Measurements from ENCODE around the gene UBE2G2.

The UBE2G2 gene

DNA sequence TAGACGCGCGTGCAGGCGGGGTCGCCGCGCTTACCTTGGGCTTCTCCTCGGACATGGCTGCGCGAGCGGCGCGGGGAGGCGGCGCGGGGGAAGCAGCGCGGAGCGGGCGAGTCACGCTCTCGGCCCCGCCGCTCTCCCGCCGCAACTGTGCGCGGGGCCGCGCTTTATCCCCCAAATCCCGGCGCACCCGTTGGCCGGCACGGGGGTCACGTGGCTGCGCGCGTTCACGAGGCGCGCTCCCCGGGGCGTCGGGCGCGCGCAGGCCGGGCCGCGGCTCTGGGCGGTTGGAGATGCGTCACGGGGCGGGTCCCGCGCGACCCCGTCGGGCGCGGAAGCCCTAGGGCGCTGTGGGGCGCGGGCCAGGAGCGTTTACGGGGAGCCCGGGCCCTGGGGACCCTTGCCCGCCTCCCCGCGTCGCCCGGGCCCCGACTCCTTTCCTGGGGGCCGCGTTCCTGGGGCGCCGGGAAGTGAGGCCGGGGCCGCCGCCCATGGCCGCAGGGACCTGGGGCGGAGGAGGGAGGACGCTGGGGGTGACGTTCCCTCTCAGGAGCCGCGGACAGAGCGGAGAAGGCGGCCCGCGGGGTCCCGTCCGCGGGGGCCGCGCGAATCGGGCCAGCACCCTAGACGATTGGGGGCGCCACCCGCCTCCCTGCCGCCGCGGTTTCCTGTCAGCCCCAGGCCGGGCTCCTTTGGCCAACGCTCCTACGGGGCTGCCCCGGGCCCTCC is 16.5 kb upstream of the UBE2G2 start, which contains the start of gene SUMO3:
Gene SUMO3 (minus strand): TSS at position 149 of the 726 bp plus-strand sequence. CDS start 94 bp downstream, at position 55.
- in situ Hi-C loops (cut with MboI; ENCODE audit: low pct_unique_long_range_greater_than_20kb, low sequenced_read_pairs): no loop called here
- peak; percentile 87 for DNase-seq

DNA sequence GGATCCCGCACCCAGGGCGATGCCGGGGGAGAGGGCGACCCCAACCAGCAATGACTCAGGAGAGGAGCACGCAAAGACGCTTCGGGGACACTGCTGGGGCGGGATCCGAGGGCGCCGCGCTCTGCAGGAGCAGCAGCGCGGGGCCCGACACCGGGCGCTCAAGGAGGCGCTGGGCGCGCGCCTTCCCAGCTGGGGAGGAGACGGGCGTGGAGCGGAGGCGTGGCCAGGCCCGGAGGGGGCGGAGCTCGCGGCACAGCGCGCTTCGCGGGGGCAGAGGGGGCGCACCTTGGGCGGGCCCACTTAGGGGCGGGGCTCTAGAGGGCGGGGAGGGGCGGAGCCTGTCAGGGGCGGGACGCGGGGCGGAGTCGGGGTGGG is 15.9 kb upstream of the UBE2G2 start:
- DNase-seq: peak; percentile 80
- in situ Hi-C loops (cut with MboI; ENCODE audit: low pct_unique_long_range_greater_than_20kb, low sequenced_read_pairs): no loop called here

DNA sequence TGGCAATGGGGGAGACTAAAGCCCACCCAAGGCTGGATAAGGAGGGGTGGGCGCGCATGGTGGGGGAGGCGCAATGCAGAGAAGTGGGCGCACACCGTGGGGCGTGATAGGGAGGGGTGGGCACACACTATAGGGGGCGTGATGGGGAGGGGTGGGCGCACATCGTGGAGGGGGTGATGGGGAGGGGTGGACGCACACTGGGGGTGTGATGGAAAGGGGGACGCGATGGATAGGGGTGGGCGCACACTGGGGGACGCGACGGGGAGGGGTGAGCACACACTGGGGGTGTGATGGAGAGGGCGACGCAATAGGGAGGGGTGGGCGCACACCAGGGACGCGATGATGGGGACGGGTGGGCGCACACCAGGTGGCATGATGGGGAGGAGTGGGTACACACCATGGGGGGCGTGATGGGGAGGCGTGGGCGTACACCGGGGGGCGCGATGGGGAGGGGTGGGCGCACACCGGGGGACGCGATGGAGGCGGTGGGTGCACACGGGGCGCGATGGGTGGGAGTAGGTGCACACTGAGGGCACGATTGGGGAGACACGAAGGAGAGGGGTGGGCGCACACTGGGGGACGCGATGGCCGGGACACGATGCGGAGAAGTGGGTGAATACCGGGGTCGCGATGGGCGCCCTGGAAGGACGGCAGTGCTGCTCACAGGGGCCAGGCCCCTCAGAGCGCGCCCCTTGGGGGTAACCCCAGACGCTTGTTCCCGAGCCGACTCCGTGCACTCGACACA is 15.3 kb upstream of the UBE2G2 start:
- DNase-seq: no peak
- in situ Hi-C loops (cut with MboI; ENCODE audit: low pct_unique_long_range_greater_than_20kb, low sequenced_read_pairs): no loop called here

DNA sequence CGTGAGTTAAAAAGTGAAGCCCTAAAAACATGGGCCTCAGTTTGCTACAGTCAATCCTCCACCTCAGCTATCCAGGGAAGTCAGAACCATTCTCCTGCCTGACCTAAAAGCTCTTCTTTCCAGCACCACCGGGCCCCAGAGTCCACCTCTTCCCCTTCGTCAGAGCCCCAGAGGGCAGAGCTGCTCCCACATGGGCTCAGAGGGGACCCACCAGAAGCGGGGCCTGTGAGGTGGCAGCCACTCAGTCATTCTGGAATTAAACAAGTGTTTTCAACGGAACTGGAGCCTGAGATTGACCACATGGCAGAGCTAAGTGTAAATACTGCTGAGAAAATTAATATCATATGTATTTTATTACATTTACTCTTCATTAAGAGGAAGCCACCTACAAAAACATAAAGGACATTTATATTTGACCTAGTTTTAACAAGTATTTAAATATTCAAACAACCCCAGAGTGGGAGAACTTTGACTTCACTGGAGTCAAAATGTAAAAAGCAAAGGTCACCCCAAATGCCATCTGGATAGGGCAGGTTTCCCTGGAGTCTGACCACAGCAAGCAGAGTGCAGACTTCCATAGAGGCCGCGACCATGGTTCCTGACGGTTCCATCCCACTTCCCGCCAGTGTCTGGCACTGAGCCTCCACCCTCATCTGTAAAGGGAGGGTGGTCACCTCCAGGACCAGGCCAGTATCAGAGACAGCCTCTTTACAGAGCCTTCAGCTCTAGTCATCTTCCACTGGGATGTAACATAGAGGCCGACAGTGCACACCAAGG is 14.4 kb upstream of the UBE2G2 start:
- DNase-seq: no peak
- in situ Hi-C loops (cut with MboI; ENCODE audit: low pct_unique_long_range_greater_than_20kb, low sequenced_read_pairs): no loop called here

DNA sequence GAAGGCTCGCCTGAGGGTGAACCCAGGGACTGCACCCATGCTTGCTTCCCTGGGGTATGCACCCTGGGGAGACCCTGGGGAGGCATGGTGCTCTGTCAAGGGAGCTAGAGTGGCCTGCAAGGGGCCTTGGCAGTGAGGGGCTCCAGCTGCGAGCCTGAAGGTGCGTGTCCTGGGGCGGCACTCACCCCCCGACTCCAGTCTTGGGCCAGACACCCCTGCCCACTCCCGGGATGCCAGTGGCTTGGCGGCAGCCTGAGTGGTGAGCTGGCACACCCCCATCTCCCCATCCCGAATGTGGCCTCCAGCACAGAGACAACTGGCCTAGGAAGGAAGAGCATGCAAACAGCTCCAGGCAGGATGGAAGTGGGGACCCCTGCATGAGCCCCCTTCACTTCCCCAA is 13.6 kb upstream of the UBE2G2 start:
- DNase-seq: no peak
- in situ Hi-C loops (cut with MboI; ENCODE audit: low pct_unique_long_range_greater_than_20kb, low sequenced_read_pairs): no loop called here

DNA sequence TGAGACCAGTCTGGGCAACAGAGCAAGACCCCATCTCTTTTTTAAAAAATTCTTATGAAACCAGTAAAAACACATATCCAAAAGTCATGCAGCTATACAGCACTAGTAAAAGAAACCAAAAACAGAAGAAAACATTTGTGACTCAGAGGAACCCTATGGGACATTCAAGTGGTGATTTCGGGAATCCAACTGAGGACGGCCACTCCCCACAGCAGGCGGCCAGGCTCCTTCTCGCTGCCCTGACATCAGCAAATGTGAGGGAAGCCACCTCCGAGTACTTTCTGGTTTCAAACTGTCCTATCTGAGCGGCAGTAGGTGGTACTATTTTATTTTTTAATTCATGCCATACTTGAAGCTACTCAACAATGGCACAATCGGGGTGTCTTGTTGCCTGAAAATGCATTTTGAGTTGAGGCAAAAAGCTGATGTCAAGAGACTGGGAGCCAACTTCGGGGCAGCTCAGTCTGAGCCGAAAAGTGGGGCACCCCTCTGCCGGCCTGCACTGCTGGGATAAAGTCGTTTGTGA is 12.9 kb upstream of the UBE2G2 start:
- in situ Hi-C loops (cut with MboI; ENCODE audit: low pct_unique_long_range_greater_than_20kb, low sequenced_read_pairs): no loop called here

DNA sequence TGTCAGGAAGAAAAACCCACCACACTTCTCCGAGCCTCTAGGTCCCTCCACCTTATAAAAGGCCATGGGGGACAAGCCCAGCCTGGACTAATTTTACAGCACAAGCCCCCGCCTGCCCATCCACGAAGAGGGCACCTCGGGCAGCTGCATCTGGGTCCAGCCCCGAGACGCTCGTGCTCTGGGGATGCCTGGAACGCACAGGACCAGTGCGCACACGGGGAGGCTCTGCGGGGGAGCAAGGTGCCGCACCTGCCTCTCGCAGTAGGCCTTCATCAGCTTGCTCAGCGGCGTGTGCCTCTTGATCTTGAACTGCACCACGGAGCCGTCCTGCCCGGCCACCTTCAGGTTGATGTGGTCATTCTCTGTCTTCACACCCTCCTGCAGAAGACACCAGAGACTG is 12.1 kb upstream of the UBE2G2 start:
- DNase-seq: no peak
- in situ Hi-C loops (cut with MboI; ENCODE audit: low pct_unique_long_range_greater_than_20kb, low sequenced_read_pairs): no loop called here

More for the DNA sequence above, 12.9 kb upstream of the UBE2G2 start:
- no peak for DNase-seq

DNA sequence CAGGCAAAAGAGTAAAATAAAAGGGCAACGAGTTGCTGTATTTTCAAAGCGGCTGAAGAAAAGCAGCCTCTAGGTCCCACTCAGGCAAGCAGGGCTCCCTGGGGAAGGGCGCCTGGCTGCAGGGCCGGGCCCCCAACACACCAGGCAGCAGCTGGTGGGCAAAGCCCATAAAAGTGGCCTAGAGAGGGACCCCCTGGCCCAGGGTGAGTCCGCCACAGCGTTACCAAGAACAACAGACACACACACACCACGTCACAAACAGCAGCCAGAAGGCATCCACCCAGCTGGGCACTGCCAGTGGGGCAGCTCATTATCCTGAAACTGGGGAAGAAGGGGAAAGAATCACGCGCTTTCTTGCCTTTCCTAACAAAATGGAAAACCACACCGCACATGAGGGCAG is 11.5 kb upstream of the UBE2G2 start:
- in situ Hi-C loops (cut with MboI; ENCODE audit: low pct_unique_long_range_greater_than_20kb, low sequenced_read_pairs): no loop called here
- no peak for DNase-seq

DNA sequence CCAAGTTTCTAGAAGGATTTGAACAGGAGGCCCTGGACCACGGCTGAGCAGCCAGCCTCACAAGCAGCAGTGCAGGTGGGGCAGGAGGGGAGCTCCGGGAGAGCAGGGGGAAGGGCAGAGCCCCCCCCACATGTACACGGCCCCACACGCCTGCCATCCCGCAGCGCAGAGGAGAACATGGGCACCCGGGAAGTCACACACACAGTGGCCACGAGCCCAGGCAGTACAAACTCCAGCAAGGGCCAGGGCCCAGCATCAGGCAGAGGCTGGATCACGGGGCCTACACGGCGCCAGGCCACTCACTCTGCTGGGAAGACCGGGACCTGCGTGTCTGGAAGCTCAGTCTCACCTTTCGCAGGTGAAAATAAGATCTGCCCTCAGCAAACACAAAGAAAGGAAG is 11.0 kb upstream of the UBE2G2 start:
- DNase-seq: no peak

DNA sequence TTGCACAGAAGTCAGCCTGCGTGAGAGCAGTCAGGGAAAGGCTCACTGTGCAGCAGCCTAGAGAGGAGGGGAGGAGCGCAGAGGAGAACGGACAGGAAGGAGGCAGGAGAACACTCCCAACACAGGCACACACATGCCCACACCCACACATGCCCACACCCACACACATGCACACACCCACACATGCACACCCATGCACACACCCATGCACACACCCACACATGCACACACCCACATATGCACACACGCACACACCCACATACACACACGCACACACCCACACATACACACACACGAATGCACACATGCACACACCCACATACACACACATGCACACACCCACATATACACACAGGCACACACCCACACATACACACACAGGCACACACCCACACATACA is 9.2 kb upstream of the UBE2G2 start:
- no peak for DNase-seq
- in situ Hi-C loops (cut with MboI; ENCODE audit: low pct_unique_long_range_greater_than_20kb, low sequenced_read_pairs): no loop called here

More for the DNA sequence above, 11.0 kb upstream of the UBE2G2 start:
- in situ Hi-C loops (cut with MboI; ENCODE audit: low pct_unique_long_range_greater_than_20kb, low sequenced_read_pairs): no loop called here

DNA sequence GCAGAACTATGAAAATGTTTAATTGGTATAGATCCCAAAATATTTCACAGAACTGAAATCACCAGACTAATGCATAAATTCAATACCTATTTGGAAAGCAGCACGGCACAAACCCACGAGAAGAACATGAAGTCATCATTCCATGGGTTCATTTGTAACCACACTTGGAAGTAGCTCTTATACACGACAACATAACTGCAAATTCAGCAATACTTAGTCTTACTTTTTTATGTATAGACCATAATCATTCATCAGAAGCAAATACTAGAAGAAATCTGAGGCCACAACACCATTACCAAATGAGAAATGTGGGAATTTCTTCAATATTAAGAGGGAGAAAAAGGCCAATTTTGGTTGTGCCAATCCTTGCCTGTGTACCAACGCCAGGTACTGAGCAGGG is 4.2 kb upstream of the UBE2G2 start:
- in situ Hi-C loops (cut with MboI; ENCODE audit: low pct_unique_long_range_greater_than_20kb, low sequenced_read_pairs): no loop called here

DNA sequence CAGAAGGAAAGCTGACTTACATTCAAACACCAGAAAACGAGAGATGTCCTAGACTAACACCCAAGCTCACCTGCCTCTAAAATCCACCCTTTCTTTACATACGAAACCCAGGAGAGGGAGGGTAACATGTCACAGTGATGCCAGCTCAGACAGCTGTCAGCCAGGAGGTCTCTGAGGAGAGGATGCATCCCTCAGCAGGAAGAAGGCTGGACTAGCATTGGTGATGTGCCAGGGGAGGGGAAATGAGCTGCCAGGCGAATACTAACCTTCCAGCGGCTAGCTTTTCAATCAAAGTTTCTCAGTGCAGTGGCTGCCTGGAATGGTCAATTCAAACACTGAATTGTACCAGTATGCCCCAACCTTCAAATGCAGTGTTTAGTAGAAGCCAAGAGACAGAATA is 3.6 kb upstream of the UBE2G2 start:
- DNase-seq: no peak
- in situ Hi-C loops (cut with MboI; ENCODE audit: low pct_unique_long_range_greater_than_20kb, low sequenced_read_pairs): no loop called here

More for the DNA sequence above, 4.2 kb upstream of the UBE2G2 start:
- no peak for DNase-seq

DNA sequence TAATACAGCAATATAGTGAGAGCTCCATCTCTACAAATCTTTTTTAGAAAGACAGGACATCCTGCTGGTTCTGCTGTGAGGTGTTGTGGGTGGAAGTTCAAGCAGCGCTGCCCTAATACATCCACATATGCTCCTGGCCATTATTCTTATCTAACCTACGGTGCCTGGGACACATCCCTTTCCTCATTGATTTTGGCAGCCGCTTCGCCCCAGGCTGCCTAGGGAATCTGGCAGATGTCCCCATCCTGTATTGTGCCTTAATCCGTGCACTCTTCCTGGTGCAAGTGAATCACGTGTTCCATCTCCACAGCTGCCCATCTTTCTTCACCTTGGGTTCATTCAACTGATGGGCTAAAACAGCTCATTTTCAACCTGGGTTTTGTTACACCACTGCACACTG is 3.1 kb upstream of the UBE2G2 start:
- DNase-seq: no peak
- in situ Hi-C loops (cut with MboI; ENCODE audit: low pct_unique_long_range_greater_than_20kb, low sequenced_read_pairs): no loop called here

DNA sequence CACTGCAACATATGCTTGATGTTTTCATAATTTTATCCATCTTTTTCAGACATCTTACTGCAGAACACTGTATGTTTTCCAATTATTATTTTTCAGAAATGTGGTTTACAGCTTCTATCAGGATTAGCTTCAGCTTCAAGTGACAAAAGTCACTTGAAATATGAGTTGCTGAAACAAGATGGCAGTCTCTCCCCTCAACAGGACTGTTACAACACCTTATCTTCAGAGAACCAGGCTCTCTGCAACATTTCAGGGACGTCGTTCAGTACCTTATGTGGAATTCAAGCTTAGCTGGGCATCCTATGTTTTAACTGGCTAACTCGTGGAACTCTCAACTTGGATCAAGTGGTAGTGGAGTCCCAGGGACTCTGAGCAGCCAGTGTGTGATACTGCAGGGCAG is 2.0 kb upstream of the UBE2G2 start:
- in situ Hi-C loops (cut with MboI; ENCODE audit: low pct_unique_long_range_greater_than_20kb, low sequenced_read_pairs): no loop called here

DNA sequence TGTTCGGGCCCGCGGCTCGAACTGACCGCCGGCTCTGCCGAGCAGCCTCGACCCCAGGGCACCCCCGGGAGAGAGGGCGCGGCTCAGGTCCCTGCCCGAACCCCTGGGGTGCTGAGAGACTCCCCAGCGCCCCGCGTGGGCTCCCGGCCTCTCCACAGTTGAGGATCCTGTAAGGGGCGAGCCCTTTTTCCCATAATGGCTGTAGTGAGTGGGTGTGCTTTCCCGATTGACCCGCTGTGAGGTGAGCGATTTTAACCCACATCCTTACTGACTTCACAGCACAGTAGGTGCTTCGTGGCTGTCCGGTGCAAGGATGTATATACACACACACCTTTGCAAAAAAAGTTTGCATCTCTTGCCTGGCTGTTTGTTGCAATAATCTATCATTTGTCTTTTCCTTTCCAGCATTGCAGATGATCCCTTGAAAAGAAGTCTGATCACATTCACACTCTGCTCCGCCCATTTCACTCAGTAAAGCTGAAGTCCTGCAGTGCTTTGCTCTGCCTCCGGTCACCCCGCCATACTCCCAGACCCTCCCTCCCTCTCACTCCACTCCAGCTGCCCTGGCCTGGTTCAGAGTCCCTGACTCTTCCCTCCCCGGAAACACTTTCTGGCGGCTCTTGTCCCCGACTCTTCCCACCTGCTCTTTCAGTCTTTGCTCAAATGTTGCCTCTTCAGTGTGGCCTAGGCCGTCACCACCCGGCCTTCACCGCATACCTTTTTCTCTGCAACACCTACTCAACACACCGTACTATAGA is 955 bp upstream of the UBE2G2 start:
- in situ Hi-C loops (cut with MboI; ENCODE audit: low pct_unique_long_range_greater_than_20kb, low sequenced_read_pairs): no loop called here
- peak; percentile 36 for DNase-seq

More for the DNA sequence above, 2.0 kb upstream of the UBE2G2 start:
- DNase-seq: no peak

DNA sequence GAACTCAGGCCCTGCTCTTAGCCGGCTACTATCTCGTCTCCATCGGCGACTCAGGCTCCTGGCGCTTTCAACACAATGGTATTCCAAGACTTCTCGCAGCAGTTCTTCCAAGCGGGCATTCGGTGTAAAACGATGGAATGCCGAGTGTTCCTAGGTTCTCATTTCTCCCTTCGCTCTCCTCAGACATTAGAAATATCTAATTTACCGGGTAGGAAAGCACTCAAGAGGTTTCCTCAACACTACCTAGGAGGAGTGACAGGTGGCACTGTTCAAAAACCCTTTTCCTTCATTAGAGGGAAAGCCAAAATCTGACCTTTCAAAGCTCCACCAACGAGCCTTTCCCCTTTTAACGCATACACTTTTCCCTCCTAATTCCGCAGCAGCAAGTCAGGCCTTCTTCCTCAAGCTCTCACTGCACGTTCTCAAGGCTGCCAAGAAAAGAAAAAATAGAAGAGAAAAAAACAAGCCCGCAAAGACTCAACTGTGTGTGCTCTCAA is 601 bp downstream of the UBE2G2 start:
- in situ Hi-C loops (cut with MboI; ENCODE audit: low pct_unique_long_range_greater_than_20kb, low sequenced_read_pairs): no loop called here
- DNase-seq: peak; percentile 65

DNA sequence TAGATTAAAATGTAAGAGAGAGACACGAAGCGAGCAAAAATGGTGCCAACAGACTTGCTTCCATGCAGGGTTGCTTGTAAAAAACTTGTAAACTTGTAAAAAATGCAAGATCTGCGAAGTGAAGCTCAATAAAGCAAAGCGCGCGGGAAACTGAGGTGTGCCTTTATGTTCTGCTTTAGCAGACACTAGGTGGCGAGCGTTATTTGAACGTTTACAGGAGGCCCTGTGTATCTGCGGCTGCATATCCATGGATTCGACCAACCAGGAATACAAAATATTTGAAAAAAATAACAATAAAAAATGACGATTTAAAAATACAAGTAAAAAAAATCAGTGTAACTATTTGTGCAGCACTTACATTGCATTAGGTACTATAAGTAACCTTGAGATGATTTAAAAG is 1.5 kb downstream of the UBE2G2 start:
- in situ Hi-C loops (cut with MboI; ENCODE audit: low pct_unique_long_range_greater_than_20kb, low sequenced_read_pairs): no loop called here

DNA sequence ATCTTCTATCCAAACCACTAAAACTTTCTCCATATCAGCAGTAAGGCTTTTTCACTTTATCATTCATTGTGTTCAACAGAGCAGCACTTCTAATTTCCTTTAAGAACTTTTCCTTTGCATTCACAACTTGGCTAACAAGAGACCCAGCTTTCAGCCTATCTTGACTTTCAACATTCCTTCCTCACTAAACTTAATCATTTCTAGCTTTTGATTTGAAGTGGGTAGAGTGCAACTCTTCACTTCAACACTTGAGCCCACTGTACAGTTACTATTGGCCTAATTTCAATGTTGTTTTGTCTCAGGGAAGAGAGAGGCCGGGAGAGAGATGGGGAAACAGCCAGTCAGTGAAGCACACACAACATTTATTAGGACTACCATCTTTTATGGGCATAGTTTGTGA is 2.0 kb downstream of the UBE2G2 start:
- in situ Hi-C loops (cut with MboI; ENCODE audit: low pct_unique_long_range_greater_than_20kb, low sequenced_read_pairs): no loop called here
- no peak for DNase-seq

More for the DNA sequence above, 1.5 kb downstream of the UBE2G2 start:
- DNase-seq: peak; percentile 60

DNA sequence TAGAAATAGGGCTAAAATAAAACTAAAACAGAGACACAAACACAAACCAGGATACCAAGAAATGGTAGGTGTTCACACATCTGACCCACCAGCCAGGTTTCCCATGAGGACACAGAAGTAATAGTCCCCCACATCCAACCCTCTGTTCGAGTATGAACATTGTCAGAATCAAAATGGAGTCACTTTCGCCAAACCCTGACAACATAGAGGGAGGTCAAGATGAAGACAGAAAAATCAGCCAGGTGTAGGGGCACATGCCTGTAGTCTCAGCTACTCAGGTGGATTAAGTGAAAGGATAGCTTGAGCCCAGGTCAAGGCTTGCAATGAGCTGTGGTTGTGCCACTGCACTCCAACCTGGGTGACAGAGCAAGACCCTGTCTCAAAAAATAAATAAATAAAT is 3.8 kb downstream of the UBE2G2 start:
- in situ Hi-C loops (cut with MboI; ENCODE audit: low pct_unique_long_range_greater_than_20kb, low sequenced_read_pairs): no loop called here

More for the DNA sequence above, 3.8 kb downstream of the UBE2G2 start:
- no peak for DNase-seq
